Activated CD8-positive, alpha-beta memory T cell treated with anti-CD3 and anti-CD28 coated beads, Interleukin-2, amount 50 U/mL, for 4 hours (primary cell): ENCODE results near the gene TPPP.

Experiments
- DNase-seq: peaks from one replicate; pipeline ENCODE4 v3.0.0-alpha.2; 2020

Gene TPPP

GRCh38 chr5:643811-644271, 49.3 kb downstream of the TPPP start:
- DNase-seq = no peak

DNA sequence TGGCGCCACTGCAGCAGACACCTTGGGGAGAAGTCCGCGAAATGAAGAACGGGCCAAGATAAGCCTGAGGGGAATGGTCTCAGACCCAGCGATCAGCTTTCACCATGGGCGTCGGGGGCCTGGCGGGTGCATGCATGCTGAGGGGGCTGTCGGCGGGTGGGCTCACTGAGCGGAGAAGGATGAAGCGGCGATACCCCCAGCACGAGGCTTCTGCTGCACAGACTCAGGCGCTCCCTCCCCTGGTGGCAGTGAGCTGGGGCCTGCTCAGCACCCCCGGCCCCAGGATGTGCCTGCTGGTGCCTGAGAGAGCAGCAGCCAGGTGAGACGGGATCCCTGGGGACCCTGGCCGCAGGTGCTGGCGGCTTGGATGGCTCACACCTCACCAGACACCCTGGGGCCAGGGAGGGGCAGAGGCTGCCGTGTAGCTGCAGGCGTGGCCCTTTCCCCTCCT, 49.8 kb downstream of the TPPP start:
- no peak for DNase-seq

GRCh38 chr5:642481-642880, 50.7 kb downstream of the TPPP start:
- DNase-seq = no peak

DNA sequence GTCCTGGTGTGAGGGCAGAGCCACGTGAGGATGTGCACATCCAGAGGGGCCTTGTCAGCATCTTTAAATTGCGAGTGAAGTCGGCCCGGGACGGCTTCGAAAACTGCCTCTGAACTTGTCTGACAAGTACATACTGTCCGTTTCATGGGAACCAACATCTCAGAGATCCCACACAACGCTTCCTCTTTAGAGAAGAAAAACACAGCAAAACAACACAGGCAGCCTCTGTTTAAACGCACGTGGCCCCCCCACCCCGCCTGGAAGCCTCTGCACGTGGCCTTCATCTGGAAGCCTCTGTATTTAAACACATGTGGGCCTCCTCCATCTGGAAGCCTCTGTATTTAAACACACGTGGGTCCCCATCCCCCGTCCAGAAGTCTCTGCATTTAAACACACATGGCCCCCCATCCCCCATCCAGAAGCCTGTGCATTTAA, 51.8 kb downstream of the TPPP start:
- DNase-seq = no peak

DNA sequence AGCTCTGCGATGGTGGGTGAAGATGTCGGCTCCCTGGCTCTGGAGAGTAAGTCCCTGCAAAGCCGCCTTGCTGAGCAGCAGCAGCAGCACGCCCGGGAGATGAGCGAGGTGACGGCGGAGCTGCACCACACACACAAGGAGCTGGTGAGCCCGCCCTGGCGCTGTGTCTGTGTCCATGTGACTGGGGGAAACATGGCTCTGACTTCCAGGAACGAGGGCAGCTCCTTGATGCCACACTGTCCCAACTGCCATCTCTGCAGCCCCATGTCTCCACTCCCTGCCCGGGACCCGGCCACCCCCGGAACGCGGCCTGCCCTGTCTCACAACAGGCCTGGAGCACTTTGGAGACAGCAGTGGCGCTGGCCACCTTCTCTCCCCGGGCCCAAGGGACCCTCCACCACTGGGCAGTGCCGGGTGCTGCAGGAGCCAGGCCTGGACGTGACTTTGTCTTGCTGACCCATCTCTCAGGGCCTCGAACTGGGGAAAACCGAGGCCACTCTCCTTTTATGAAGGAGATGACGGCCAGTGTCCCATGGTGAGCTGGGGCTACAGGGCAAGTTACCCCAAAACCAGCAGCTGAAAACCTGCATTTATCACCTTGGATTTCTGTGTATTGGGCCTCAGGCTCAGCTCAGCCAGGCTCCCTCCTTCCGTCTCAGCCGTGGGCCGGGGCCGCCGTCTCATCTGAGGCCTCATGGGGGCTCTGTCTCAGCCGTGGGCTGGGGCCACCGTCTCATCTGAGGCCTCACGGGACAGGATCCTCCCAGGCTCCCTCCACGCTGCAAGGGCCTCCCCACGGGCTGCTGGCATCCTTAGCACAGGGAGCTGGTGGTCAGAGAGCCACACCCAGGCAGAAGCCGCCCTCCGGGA, 52.5 kb downstream of the TPPP start:
- no peak for DNase-seq

DNA sequence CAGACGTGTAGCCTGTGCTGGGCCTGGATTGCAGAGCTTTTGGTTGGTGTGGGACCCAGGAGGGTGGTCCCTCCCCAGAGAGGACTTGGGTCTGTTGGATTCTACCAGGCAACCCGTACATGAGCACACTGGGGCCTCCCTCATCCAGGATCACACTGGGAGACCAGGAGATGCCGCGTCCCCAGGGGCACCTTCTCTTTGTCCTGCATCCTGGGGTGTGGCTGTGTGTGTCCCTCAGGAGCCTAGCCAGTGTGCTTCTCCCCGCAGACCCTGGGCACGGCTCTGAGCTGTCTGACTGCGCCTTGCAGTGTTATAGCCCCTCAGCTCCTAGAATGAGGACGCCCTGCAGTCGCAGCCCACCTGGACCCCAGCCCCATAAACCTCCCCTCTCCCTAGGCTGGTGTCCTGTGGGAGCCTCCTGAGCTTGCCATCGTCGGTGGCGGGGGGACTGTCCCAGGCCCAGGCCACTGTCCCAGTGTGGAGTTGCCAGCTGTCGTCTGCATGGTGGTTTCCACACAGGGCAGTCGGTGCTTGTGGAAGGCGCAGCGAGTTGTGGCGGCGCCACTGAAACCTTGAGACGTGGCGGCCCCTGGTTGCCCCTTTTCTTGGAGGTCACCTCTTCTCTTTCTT, 53.5 kb downstream of the TPPP start:
- DNase-seq = no peak

DNA sequence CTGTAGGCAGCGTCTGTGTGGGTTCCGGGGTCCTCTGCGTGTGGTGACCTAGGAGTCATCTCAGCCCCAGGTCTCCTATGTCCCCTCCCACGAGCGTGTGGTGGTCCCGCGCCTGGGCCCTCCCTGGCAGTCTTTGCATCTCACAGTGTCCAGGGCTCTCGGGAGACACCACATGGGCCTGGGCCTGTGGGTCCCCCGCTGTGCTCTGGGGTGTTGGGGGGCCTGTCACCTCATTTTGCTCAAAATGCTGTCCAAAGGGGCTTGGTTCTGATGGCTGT, 54.0 kb downstream of the TPPP start:
- DNase-seq = no peak

GRCh38 chr5:638501-639252, 54.5 kb downstream of the TPPP start:
- no peak for DNase-seq

DNA sequence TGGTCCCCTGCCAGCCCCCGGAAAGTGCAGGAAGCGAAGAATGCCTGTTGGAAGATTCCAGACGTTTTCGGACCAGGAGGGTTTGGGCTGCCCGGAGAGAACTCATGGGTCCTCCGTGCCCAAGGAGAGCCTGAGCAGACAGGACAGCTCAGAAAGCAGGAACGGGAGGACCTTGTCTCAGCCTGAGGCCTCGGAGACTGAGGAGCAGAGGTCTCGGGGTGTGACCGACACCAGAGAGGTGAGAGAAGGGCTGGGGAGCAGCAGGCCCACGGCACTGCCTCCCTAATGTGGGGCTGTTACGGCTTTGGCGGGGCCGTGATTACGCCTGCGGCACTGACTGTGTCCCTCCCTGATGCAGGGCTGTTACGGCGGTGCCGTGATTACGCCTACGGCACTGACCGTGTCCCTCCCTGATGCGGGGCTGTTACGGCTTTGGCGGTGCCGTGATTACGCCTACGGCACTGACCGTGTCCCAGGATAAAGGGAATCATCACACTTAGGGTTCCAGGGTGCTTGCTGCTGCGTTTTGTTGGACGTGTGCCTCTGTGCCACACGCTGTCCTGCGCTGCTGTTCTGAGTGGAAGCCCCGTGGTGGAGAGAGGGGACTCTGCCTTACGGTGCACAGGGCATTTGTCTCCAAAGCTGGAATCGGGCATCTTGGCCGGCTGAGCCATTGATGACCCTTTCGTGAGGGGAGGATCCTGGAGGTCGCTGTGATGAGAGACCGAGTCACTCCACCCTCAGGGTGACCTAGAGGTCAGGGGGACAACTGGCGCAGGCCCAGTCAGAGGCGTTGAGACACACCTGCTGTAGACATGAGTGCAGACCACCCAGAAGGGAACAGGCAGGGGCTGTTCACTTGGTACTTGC, 55.3 kb downstream of the TPPP start:
- no peak for DNase-seq

GRCh38 chr5:636951-637350, 56.2 kb downstream of the TPPP start:
- no peak for DNase-seq

DNA sequence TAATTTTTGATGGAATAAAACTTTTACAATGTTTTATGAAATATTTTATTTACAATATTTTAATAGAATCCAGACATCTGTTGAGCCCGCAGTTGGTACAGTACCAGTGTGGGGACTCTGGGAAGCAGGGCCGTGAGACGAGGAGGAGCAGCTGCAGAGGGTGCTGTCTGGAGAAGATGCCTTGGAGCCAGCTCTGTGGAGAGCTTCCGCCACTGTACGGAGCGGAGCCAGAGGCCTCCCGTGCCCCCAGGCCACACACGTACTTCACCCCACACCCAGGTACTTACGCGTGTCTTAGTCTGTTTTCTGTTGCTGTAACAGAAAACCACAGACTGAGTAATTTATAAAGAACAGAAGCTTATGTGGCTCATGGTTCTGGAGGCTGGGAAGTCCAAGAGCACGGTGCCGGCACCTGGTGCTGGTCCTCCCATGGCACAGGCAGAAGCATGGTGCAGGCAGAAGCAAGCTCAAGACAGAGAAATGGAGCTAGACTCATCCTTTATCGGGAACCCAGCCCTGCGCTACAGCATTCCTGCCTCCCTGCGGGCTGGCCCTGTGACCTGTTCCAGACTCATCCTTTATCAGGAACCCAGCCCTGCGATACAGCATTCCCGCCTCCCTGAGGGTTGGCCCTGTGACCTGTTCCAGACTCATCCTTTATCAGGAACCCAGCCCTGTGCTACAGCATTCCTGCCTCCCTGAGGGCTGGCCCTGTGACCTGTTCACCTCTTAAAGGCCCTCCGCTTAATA, 57.7 kb downstream of the TPPP start:
- no peak for DNase-seq

DNA sequence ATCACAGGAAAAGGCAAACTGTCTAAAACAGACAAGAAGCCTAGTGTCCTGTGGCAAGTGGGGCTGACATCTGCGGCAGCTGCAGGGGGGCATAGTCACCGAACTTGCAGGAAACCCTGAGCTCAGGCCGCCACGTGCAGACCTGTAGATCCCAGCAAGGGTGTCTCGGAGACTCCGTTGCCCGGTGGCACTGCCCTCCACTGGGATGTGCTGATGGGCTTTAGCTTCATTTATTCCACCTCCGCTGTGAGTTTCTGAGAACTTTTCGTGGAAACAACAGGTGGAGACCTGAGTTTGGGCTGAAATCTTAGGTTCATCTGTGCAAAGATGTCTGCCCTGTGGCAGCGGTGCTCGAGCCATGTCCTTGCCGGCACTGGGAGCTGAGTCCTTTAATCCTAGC, 59.0 kb downstream of the TPPP start:
- no peak for DNase-seq

- no peak for DNase-seq
These were observed 59.6 kb downstream of the TPPP start for GRCh38 chr5:633501-633955.

DNA sequence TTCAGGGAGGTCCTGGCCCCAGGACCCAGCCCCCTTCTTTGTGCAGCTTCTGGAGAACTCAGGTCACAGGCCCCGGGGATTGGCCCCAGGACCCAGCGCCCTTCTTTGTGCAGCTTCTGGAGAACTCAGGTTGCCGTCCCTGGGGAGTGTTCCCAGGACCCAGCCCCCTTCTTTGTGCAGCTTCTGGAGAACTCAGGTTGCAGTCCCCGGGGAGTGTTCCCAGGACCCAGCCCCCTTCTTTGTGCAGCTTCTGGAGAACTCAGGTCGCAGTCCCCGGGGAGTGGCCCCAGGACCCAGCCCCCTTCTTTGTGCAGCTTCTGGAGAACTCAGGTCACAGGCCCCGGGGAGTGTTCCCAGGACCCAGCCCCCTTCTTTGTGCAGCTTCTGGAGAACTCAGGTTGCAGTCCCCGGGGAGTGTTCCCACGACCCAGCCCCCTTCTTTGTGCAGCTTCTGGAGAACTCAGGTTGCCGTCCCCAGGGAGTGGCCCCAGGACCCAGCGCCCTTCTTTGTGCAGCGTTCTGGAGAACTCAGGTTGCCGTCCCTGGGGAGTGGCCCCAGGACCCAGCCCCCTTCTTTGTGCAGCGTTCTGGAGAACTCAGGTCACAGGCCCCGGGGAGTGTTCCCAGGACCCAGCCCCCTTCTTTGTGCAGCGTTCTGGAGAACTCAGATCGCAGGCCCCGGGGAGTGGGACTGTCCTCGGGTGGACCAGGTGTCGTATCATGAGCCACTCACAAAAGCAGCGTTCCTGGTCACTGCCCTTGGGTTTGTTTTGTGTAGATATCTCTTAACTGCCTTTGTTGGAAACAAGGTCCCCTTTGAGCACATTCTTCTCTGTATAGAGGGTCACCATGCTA, 64.6 kb downstream of the TPPP start:
- peak; percentile 24 for DNase-seq

DNA sequence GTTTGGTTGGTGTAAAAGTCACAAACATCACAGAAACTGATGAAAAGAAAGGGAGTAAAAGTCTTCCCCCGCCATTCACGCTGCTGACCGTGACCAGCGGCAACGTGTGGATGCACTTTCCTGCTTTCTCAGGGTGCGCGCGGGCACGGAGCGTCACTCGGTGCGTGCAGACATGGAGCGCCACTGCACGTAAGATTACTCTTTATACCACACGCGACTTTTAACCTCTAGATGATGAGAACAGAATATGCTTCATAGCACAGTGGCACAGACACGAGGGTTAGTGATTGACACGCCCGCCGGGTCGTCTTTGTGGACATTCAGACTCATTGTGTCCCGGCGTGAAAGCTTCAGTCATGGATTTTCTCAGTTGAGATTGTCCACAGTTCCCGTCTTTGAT, 65.3 kb downstream of the TPPP start:
- no peak for DNase-seq

DNA sequence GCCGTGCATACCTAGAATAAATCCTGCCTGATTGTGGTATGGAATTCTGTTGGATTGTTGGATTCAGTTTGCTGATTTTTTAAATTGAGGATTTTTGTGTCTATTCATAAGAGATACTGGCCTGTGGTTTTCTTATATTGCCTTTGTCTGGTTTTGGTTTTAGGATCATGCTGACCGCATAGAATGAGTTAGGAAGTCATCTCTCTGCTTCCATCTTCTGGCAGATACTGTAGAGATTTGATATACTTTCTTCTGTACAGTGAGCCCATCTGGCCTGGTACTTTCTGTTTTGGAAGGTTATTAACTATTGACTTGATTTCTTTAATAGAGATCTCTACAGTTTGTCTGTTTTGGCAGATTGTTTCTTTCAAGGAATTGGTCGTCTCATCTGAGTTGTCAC, 66.3 kb downstream of the TPPP start:
- no peak for DNase-seq

DNA sequence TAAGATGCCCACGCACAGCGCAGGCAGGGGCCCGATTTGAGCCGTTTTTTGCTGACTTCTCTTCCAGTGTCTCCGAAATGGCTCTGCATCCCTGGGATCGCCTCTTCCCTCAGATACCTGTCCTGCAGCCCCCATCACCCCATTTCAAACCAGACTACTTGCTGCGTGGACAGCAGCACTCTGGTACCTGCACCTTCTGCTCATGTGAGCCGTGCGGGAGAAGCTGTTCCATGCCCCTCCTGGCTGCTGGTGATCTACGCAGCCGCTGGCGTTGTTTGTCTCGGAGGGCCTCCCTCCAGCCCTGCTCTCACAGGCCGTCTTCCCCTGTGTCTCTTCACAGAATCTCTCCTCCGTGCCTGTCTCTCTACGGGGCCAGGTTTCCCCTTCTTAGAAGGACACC, 67.6 kb downstream of the TPPP start:
- no peak for DNase-seq

GRCh38 chr5:624951-625230, 68.3 kb downstream of the TPPP start:
- DNase-seq = no peak

GRCh38 chr5:624118-624950, 68.8 kb downstream of the TPPP start:
- no peak for DNase-seq

DNA sequence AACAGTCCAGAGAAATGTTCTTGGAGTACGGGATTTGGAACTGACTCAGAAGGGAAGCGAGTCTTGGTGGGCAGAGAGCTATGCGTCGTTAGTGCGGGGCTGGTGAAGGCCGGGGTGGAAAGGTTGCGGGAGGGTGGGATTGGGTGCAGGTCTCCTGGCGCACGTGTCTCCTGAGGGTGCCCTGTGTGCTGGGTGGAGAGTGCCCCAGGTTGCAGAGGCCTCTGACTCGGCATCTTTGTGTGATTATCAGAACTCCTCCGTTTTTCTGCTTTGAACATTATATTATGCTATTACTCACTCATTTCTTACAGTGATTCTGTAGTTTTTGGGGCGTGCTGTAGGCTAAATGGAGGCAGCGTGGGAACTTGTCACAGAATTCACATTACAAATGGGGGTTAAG, 69.6 kb downstream of the TPPP start:
- DNase-seq = no peak
